HG03060 (cell line): ENCODE data around the gene PLSCR1.
A peak's percentile ranks its signal among the peaks of the same experiment; 100 is the strongest.
"Not testable (repeated sequence)": the region's sequence is repeated elsewhere in the genome, so short reads cannot be mapped to it uniquely, and the experiment has no call there.

ENCODE experiments used
- ATAC-seq: cut with Tn5 transposase; IDR thresholded peaks from one replicate; pipeline ENCODE4 v1.9.1; 2021; ENCODE audit warnings: low read depth, moderate number of reproducible peaks; ENCODE audit not compliant: unreplicated experiment

The PLSCR1 gene

GRCh38 chr3:146519810-146520209 lies 24.6 kb downstream of the PLSCR1 start:
- no peak for ATAC-seq

DNA sequence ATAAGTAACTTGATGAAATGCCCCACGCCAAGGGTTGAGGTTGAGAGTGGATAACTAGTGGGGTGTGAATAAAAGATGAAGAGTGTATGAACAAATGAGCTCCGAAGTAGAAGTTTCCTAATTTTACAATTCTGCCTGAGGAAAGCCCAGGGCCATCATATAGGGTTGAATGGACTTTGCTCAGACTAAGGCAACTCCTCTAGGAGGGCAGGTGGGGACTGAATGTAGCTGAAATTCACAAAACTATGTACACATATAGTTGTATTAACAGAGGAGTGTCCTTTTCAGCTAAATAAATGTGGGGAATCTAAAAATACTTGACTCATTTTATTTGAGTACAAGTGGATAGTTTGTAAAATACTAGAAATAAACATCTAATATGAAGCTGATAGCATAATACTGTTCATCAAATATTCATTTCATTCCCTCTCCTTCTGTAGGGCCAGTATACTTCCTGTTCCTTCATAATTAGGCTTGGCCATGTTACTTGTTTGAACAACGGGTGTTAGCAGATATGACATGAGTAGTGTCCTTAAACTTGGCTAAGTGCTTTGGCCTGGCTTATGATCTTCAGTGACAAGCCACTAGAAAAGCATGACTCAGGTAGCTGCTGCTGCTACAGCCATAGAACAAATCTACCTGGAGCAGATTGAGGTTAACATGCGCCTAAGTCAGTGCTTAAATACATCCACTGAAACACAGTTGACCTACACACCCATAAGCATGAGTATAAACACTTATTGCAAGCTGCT lies 26.5 kb downstream of the PLSCR1 start:
- no peak for ATAC-seq

DNA sequence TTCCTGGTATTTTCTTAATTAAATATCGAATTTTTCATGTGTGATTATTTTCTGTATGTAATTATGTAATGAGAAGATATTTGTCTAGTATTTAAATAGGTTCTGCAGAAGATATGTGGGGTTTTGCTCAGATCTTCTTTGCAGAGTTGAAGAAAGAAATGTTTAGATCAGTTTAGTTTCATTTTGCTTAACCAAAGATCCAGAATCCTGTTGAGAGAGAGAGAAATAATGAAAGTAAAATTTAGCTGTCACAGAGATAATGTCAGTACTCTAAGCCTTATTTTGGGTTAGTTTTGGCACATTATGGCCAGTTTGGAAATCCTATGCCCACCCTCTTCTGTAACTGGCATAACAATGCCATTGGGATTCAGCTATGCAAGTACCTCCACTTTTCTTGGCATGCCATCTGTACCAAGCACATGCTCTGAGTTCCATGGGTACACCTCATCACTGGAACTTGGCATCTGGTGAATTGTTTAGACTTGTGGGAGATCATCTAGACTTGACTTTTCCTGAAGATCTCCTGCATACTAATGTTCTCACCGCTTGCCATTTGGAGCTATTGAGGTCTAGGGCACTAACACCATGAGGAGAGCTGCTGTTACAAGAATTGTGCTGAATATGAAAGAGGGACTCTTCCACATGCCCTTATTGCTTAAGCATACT lies 30.9 kb downstream of the PLSCR1 start:
- ATAC-seq: no peak

DNA sequence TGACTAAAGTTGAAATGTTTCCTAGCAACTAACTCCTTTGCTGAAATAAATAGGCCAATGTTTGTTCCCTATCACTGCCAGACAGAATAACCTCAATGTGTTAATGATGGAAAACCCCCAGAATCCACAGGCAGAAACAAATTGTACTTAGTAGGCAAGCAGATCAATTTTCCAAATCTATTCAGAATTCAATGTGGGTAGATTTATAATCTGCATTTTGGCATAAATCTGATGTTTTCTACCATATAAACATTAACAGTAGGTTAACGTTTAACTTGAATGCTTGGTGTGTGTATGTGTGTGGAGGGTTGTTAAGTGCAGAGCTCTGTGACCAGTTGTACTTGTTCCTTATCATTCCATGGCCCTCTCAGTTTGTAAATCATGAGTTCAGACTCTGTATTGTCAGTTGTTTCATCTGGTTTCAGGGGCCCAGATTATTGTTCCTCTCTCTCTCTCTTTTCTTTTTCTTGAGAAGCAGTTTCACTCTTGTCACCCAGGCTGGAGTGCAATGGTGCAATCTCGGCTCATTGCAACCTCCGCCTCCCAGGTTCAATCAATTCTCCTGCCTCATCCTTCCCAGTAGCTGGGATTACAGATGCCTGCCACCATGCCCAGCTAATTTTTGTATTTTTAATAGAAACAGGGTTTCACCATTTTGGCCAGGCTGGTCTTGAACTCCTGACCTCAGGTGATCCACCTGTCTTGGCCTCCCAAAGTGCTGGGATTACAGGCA lies 32.8 kb downstream of the PLSCR1 start:
- ATAC-seq: no peak

- ATAC-seq: no peak
These were observed 36.9 kb downstream of the PLSCR1 start for GRCh38 chr3:146507331-146508120.

DNA sequence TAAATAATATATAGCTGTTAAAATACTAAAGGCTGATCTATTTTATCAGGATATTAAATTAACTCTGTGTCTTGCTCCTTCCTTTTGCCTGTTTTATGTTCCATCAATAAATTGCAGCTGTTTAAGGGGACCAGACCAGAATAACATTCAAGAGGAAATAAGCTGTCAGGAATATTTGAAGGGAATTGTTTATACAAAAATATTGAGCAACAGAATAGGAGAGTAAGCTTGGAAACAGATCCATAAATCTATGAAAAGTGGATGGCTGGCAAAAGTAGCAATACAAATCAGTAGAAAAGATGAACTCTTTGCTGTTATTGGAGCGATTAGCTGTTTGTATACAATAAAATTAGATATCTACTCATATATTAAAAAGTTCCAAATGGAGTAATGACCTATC lies 38.9 kb downstream of the PLSCR1 start:
- no peak for ATAC-seq

- ATAC-seq: no peak
These were observed 39.8 kb downstream of the PLSCR1 start for GRCh38 chr3:146504498-146505197.

- peak; percentile 98 for ATAC-seq
These were observed 40.8 kb downstream of the PLSCR1 start for GRCh38 chr3:146503461-146504202.

- ATAC-seq: no peak
These were observed 41.4 kb downstream of the PLSCR1 start for GRCh38 chr3:146502887-146503460.

DNA sequence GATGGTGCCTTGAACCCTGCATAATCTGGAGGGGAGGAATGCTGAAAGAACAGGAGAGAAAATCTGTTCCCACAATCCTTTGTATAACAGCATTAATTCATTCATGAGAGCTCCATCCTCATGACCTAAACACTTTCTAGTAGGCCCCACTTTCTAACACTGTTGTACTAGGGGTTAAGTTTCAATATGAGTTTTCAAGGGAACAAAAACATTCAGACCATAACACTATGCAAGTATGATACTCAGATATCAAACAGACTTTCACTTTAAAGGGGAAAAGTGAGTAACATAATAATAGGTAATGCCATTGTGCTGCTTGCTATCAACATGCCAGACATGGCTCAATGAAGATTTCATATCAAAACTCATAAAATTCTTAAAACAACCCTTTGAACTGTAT lies 42.7 kb downstream of the PLSCR1 start:
- peak; percentile 23 for ATAC-seq

DNA sequence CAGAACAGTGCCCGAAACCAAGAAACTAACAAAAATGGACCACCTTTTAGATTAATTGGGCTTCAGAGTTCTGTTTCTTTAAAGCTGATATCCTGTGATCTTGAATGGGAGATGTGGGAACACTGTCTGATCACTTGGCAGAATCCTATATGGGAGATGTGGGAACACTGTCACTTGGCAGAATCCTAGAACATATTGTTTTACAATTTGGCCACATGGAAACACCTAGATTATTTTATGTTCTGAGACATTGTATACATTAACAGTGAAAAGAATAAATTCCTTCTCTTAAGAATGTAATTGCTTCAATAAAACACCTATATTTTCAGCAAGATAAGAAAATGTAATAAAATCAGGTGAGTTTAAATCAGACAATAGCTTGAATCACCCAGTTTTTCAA lies 44.7 kb downstream of the PLSCR1 start:
- no peak for ATAC-seq

GRCh38 chr3:146498002-146498736 lies 46.2 kb downstream of the PLSCR1 start:
- ATAC-seq: no peak

DNA sequence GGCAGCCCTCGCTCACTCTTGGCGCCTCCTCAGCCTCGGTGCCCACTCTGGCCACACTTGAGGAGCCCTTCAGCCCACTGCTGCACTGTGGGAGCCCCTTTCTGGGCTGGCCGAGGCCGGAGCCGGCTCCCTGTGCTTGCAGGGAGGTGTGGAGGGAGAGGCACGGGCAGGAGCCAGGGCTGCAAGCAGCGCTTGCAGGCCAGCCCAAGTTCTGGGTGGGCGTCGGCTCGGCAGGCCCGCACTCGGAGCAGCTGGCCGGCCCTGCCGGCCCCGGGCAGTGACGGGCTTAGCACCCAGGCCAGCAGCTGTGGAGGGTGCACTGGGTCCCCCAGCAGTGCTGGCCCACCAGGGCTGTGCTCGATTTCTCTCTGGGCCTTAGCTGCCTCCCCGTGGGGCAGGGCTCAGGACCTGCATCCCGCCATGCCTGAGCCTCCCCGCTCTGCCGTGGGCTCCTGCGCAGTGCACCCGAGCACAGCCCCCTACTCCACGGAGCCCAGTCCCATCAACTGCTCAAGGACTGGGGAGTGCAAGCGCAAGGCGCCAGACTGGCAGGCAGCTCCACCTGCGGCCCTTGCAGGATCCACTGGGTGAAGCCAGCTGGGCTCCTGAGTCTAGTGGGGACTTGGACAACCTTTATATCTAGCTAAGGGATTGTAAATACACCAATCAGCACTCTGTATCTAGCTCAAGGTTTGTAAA lies 47.1 kb downstream of the PLSCR1 start:
- ATAC-seq: not testable (repeated sequence)

DNA sequence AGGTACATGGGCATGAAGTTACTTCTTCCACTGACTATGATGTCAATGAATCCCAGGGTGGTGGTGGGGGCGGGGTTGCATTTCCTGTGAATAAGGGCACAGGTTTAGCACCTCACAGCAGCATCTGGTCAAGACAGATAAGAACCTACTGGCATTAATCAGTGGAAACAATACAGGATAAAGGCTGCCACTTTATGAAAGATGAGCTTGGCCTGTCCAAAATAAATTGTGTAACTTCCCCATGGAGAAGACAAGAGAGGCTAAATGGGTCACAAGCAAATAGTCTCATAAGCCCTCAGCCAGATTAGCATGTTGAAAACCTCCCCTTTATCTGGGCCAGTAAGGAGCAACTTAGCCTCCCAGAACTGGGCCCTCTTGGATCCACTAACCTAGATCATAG lies 47.7 kb downstream of the PLSCR1 start:
- ATAC-seq: no peak

- ATAC-seq: no peak
These were observed 48.2 kb downstream of the PLSCR1 start for GRCh38 chr3:146496251-146496650.

- no peak for ATAC-seq
These were observed 50.6 kb downstream of the PLSCR1 start for GRCh38 chr3:146493761-146494160.

DNA sequence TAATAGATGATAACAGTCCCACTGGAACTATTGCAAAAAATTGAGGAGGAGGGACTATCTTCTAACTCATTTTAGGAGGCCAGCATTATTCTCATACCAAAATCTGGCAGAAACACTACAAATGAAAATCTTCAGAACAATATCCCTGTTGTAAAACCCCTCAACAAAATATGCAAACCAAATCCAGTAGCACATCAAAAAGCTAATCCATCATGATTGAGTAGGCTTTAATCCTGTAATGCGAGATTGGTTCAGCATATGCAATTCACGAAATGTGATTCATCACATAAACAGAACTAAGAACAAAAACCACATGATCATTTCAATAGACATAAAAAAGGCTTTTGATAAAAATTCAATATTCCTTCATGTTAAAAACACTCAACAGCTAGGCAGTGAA lies 51.2 kb downstream of the PLSCR1 start:
- no peak for ATAC-seq

DNA sequence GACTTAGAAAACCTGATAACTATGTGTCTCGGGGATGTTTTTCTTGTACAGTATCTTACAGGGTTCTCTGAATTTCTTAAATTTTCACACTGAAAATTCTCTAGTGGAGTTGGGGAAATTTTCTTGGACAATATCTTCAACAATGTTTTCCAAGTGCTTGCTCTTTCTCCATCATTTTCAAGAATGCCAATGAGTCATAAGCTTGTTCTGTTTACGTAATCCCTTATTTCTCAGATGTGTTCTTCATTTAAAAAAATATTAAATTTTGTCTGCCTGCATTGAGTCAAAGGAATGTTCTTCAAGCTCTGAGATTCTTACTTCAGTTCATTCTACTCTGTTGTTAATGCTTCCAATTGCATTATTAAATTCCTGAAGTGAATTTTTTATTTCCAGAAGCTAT lies 53.1 kb downstream of the PLSCR1 start:
- no peak for ATAC-seq
